ENCODE data around the gene COX7B2.

GRCh38 chr4:46890056-46890455 is 19.0 kb downstream of the COX7B2 start:
- TF ChIP-seq CTCF (IDR thresholded peaks at IDR 0.05; ENCODE audit: low read depth, low read length) (no peak), EZH2phosphoT487 (IDR thresholded peaks at IDR 0.05; ENCODE audit: low read depth) (no peak)

Measured in OCI-LY3 (cell line).